Measurements from ENCODE around the gene GRIK4.

DNA sequence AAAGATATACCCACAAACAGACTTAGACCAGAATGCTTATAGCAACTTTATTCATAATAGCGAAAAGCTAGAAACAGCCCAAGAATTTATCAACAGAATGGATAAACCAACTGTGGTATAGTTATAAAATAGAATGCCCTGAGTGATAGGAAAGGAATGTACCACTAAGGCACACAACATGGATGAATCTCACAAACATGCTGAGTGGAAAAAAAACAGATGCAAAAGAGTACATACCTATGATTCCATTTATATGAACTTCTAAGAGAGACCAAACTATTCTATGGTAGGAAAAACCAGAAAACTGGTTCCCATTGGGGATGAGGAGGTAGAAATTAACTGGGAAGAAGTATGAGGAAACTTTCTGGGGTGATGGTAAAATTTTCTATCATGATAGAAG is 40.4 kb upstream of the GRIK4 start:
- TF ChIP-seq, protein P1, sequence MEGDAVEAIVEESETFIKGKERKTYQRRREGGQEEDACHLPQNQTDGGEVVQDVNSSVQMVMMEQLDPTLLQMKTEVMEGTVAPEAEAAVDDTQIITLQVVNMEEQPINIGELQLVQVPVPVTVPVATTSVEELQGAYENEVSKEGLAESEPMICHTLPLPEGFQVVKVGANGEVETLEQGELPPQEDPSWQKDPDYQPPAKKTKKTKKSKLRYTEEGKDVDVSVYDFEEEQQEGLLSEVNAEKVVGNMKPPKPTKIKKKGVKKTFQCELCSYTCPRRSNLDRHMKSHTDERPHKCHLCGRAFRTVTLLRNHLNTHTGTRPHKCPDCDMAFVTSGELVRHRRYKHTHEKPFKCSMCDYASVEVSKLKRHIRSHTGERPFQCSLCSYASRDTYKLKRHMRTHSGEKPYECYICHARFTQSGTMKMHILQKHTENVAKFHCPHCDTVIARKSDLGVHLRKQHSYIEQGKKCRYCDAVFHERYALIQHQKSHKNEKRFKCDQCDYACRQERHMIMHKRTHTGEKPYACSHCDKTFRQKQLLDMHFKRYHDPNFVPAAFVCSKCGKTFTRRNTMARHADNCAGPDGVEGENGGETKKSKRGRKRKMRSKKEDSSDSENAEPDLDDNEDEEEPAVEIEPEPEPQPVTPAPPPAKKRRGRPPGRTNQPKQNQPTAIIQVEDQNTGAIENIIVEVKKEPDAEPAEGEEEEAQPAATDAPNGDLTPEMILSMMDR (IDR thresholded peaks at IDR 0.05; ENCODE audit: low read depth, low read length, poor library complexity, severe bottlenecking): no peak
- TF ChIP-seq EZH2phosphoT487 (IDR thresholded peaks at IDR 0.05; ENCODE audit: borderline replicate concordance, low read length): no peak

Measured in DOHH2 (cell line).